DND-41 (cell line): ENCODE results near the gene ISG15.

Experiments
- ATAC-seq: fragments of 200-7000 bp; cut with Tn5 transposase; 3 replicates; pipeline ENCODE4 v1.9.1; 2021; ENCODE audit warnings: low read depth; ENCODE audit not compliant: insufficient read depth
- DNase-seq: peaks from one replicate; pipeline ENCODE4 v3.0.0-alpha.2; 2020
- H2AFZ ChIP-seq: 2 replicates; pipeline ENCODE4 v1.6.0; 2012; ENCODE audit warnings: low read depth, low read length
- H3K27ac ChIP-seq: 2 replicates; pipeline ENCODE4 v1.5.1; 2012; ENCODE audit warnings: low read length, inconsistent platforms
- H3K27me3 ChIP-seq: fragments of 200-600 bp; sonication (generic); 2 replicates; pipeline ENCODE4 v1.6.0; 2012; ENCODE audit warnings: low read length, mild to moderate bottlenecking, inconsistent platforms; ENCODE audit not compliant: insufficient read depth, poor library complexity
- H3K36me3 ChIP-seq: 2 replicates; pipeline ENCODE4 v1.5.1; 2012; ENCODE audit warnings: low read length, inconsistent platforms; ENCODE audit not compliant: insufficient read depth
- H3K4me1 ChIP-seq: 2 replicates; pipeline ENCODE4 v1.5.1; 2012; ENCODE audit warnings: mild to moderate bottlenecking, low read length; ENCODE audit not compliant: insufficient read depth
- H3K4me2 ChIP-seq: 2 replicates; pipeline ENCODE4 v1.6.0; 2012; ENCODE audit warnings: mild to moderate bottlenecking, moderate library complexity, low read length, inconsistent platforms; ENCODE audit not compliant: insufficient read depth
- H3K4me3 ChIP-seq, 2 experiments: fragments of 200-600 bp in 1 of 2; shearing (Covaris generic) in 1 of 2; 2 replicates each; pipeline ENCODE4 v1.5.1; 2012 to 2016; ENCODE audit warnings: inconsistent platforms in 2 of 2, low read length in 2 of 2, mild to moderate bottlenecking in 2 of 2, low read depth in 1 of 2, moderate library complexity in 1 of 2
- H3K79me2 ChIP-seq: 2 replicates; pipeline ENCODE4 v1.6.0; 2012; ENCODE audit warnings: low read length, inconsistent platforms; ENCODE audit not compliant: insufficient read depth
- H3K9ac ChIP-seq: 2 replicates; pipeline ENCODE4 v1.6.0; 2012; ENCODE audit warnings: low read depth, mild to moderate bottlenecking, inconsistent platforms, low read length, moderate library complexity
- H3K9me3 ChIP-seq: 2 replicates; pipeline ENCODE4 v1.5.1; 2012; ENCODE audit warnings: low read length, moderate library complexity, mild to moderate bottlenecking, inconsistent platforms; ENCODE audit not compliant: insufficient read depth, severe bottlenecking
- H4K20me1 ChIP-seq: 2 replicates; pipeline ENCODE4 v1.6.0; 2012; ENCODE audit warnings: low read length; ENCODE audit not compliant: insufficient read depth
- CTCF ChIP-seq: IDR thresholded peaks from 2 replicates; pipeline ENCODE4 v1.5.1; 2012; ENCODE audit warnings: borderline replicate concordance, low read length, moderate library complexity, mild to moderate bottlenecking; ENCODE audit not compliant: poor library complexity, severe bottlenecking; ENCODE audit errors: extremely low read depth
- EZH2 ChIP-seq: IDR thresholded peaks from 3 replicates; pipeline ENCODE4 v1.6.1; 2012; ENCODE audit warnings: borderline replicate concordance, low read depth, mild to moderate bottlenecking, moderate library complexity, low read length, inconsistent platforms; ENCODE audit not compliant: severe bottlenecking

Gene ISG15

GRCh38 chr1:1037366-1038327 is 24.4 kb downstream of the ISG15 start:
- H4K20me1 ChIP-seq = peaks cover 73% of the 10 kb centered on the region
- ATAC-seq = no peak
- no peak overlapping the region for H3K27ac ChIP-seq
- H2AFZ ChIP-seq = no peak overlapping the region
- DNase-seq = no peak
- H3K79me2 ChIP-seq = no peaks in the 10 kb centered on the region
- no peak for TF ChIP-seq EZH2
- TF ChIP-seq CTCF = no peak
- peaks cover 21% of the 10 kb centered on the region for H3K27me3 ChIP-seq
- no peak overlapping the region for H3K4me2 ChIP-seq
- H3K36me3 ChIP-seq = no peaks in the 10 kb centered on the region
- no peak overlapping the region for H3K9ac ChIP-seq
- peaks cover 24% of the 10 kb centered on the region for H3K4me1 ChIP-seq
- no peaks in the 10 kb centered on the region for H3K9me3 ChIP-seq
- H3K4me3 ChIP-seq = no peak overlapping the region

DNA sequence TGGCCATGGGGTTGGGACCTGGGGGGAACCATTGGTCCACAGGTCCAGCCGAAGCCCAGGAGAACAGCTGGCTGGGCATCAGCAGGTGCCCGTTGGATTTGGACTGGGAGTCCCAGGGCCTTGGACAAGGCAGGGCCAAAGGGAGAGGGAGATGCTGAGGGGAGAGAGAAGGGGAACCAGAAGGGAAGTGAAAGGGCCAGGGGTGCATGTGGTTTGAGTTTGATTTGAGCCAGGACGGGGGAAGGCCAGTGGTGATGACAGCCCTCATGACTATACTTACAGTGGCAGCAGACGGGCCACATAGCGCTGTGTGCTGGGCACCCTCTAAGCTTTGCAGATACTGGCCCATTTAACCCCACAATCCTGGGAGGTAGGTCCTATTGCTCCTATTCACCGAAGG is 25.4 kb downstream of the ISG15 start:
- DNase-seq (no peak), ATAC-seq (no peak)
- Histone ChIP-seq H3K27me3 (peaks cover 21% of the 10 kb centered on the region), H3K36me3 (no peaks in the 10 kb centered on the region), H3K4me1 (peaks cover 16% of the 10 kb centered on the region), H3K27ac (no peak overlapping the region), H3K4me3 (no peak overlapping the region), H3K79me2 (no peaks in the 10 kb centered on the region), H3K9me3 (no peaks in the 10 kb centered on the region), H3K9ac (no peak overlapping the region), H4K20me1 (peaks cover 71% of the 10 kb centered on the region), H2AFZ (no peak overlapping the region), H3K4me2 (no peak overlapping the region)
- TF ChIP-seq CTCF (no peak), EZH2 (no peak)

- H3K27ac ChIP-seq = no peak overlapping the region
- peaks cover 1% of the 10 kb centered on the region for H3K36me3 ChIP-seq
- no peak overlapping the region for H2AFZ ChIP-seq
- no peak overlapping the region for H3K4me3 ChIP-seq
- H3K79me2 ChIP-seq = no peaks in the 10 kb centered on the region
- H3K27me3 ChIP-seq = peaks cover 21% of the 10 kb centered on the region
- peak overlapping the region; percentile 87; the same call in 1 of the 2 replicates for H3K4me2 ChIP-seq
- no peak overlapping the region for H3K9ac ChIP-seq
- ATAC-seq (no peak), DNase-seq (no peak)
- H4K20me1 ChIP-seq = peaks cover 69% of the 10 kb centered on the region
- H3K4me1 ChIP-seq = peaks cover 16% of the 10 kb centered on the region
- H3K9me3 ChIP-seq = no peaks in the 10 kb centered on the region
- no peak for TF ChIP-seq CTCF
- no peak for TF ChIP-seq EZH2
Observed at GRCh38 chr1:1039145-1039910, 26.0 kb downstream of the ISG15 start.
